GM10248 (cell line): ENCODE results near the gene MGST1.

Source experiments
- CTCF ChIA-PET: fragments of 300-600 bp; sonication (Branson Sonifier 250); formaldehyde crosslinking; extraction: SDS; loops from one replicate; lab custom pipeline; 2021; ENCODE audit warnings: antibody characterized with exemption; lab: Yijun Ruan, JAX
- POLR2A ChIA-PET: fragments of 350-650 bp; sonication (Branson Sonifier 250); formaldehyde crosslinking; extraction: SDS; loops from one replicate; lab custom pipeline; 2020; ENCODE audit warnings: antibody characterized with exemption; lab: Yijun Ruan, JAX
- DNase-seq: peaks from one replicate; pipeline ENCODE4 v3.0.0; 2012; ENCODE audit errors: extremely low spot score
- TF ChIP-seq, protein P1 (sequence below): IDR thresholded peaks from 2 replicates; pipeline ENCODE4 v1.5.1; 2012; ENCODE audit warnings: mild to moderate bottlenecking, low read depth; ENCODE audit errors: extremely low read depth, missing control alignments, control extremely low read depth

MGST1 gene, protein sequence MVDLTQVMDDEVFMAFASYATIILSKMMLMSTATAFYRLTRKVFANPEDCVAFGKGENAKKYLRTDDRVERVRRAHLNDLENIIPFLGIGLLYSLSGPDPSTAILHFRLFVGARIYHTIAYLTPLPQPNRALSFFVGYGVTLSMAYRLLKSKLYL

GRCh38 chr12:16347391-16348298, at the start of gene MGST1:
Gene MGST1, plus strand, starts transcription at chr12:16347645. Its CDS starts 6,608 bp downstream, at chr12:16354253.
- peak; percentile 39 for DNase-seq
- TF ChIP-seq, protein P1, sequence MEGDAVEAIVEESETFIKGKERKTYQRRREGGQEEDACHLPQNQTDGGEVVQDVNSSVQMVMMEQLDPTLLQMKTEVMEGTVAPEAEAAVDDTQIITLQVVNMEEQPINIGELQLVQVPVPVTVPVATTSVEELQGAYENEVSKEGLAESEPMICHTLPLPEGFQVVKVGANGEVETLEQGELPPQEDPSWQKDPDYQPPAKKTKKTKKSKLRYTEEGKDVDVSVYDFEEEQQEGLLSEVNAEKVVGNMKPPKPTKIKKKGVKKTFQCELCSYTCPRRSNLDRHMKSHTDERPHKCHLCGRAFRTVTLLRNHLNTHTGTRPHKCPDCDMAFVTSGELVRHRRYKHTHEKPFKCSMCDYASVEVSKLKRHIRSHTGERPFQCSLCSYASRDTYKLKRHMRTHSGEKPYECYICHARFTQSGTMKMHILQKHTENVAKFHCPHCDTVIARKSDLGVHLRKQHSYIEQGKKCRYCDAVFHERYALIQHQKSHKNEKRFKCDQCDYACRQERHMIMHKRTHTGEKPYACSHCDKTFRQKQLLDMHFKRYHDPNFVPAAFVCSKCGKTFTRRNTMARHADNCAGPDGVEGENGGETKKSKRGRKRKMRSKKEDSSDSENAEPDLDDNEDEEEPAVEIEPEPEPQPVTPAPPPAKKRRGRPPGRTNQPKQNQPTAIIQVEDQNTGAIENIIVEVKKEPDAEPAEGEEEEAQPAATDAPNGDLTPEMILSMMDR: no peak
- ChIA-PET POLR2A (no interaction called here), CTCF (no interaction called here)

DNA sequence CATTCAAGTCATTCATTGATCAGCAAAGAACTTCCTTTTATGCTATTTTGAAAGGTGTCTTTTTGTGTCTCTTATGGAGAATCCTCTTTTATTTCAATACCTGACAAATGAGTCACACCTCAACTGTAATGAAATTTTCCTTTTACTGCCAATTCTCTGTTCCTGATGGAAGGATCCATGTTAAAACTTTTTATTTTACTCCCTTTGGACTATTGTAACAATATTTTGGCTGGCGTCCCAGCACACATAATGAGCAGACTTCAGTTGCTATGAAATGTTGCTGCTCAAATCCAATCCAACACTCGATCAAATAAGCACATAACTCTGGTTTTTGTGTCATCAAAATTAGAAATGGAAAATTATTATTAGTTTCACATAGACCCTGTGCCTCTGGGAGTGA, 48.0 kb upstream of the MGST1 start:
- TF ChIP-seq, protein P1: no peak
- no peak for DNase-seq
- ChIA-PET CTCF (interaction anchor here (1.5 kb wide), 1 partner anchor 8 kb away, joined by 4 read pairs; no protein-coding TSS in a partner anchor), POLR2A (no interaction called here)

DNA sequence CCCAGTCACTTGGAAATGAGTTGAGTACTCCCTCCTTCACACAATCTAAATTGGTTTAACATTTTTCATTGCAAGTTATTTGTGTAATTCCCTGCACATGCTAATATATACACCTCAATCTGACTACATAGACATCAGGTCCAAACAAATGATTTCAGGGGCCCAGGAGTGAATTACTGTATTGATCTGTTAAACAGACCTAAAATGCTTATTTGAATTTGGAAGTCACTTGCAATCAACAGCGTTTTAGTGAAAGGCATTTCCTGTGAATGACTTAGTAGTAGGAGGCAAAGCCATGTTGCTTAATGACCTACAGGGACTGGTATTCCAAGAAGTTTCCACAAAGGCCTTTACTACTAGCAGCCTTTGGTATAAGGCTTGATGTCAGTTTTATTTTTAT, 47.3 kb upstream of the MGST1 start:
- no peak for DNase-seq
- TF ChIP-seq, protein P1: no peak
- POLR2A ChIA-PET: no interaction called here
- CTCF ChIA-PET: no interaction called here

DNA sequence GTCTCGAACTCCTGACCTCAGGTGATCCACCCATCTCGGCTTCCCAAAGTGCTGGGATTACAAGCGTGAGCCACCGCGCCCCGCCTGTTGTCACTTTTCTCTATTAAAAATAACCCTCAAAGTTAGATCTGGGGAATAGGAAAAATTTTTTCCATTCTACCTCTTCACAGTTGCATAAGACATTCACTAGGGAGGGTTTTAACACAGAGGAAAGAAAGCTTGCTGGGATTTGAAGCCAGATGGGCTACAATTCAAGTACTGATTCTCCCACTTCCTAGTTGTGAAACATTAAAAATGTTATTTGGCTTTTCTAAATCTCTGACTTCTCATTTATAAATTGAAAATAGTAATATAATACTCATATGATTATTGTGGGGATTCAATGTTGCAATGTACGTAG, 46.7 kb upstream of the MGST1 start:
- ChIA-PET POLR2A (no interaction called here), CTCF (no interaction called here)
- DNase-seq: no peak
- TF ChIP-seq, protein P1: no peak

DNA sequence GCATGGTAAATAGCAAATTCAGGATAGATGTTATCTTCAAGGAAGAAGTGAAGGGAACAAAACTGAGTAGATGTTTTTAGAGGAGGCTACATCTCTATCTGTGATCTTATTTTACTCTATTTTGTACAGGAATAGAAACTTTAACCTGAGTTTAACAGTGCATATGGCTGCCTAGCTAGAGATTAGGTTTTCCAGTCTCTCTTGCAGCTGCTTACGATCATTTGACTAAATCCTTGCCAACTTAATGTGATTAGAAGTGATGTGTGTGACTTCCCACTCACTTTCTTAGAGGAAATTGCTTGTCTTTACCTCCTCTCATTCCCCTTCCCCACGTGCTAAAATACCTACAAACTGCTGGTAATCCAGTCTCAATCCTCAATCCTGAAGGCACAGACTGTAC, 43.5 kb upstream of the MGST1 start:
- ChIA-PET POLR2A (no interaction called here), CTCF (no interaction called here)

GRCh38 chr12:16307856-16308475, 39.5 kb upstream of the MGST1 start:
- ChIA-PET CTCF (interaction anchor here (0.8 to 1.2 kb wide), 3 partner anchors 9 to 15 kb away, joined by 3 to 4 read pairs (median 4); no protein-coding TSS in a partner anchor), POLR2A (no interaction called here)
- no peak for DNase-seq
- TF ChIP-seq, protein P1: no peak

More for the DNA sequence above, 43.5 kb upstream of the MGST1 start:
- TF ChIP-seq, protein P1: no peak
- DNase-seq: no peak
